ENCODE results near the gene NPW. TPM values are rescaled to one million over a fixed set of nuclear protein-coding genes. Genes with fewer than 3 reads are reported as not detected.

Gene NPW
- total and polyA plus RNA-seq, 9 of the 15 experiments (the other 6 are each of a cell fraction or from before 2014, with no cell fraction given) = 0.14 to 4.0 (median 2.6) TPM; not detected in 4

DNA sequence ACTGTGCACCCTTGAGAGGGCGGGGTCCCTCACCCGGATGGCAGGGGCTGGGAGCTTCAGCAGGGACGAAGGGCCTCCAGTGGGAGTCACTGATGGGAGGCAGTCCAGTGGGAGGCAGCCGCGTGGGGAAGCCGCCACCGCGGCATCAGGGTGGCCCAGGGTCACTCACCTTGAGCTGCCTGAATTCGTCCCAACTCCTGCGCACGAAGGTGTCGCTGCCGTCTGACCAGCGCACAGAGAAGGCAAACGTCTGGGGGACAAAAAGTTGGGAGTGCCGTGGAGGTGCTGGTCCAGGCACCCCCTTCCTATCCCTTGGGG, 38.9 kb upstream of the NPW start:
- no peak for FAIRE-seq
- H3K79me2 ChIP-seq (ENCODE audit: control insufficient read depth, insufficient read depth, low read length) = peaks cover 13% of the 10 kb centered on the region
- no peak overlapping the region for H3K27ac ChIP-seq (ENCODE audit: extremely low read depth, low read depth, low read length)
- peaks cover 6 to 84% of the 10 kb centered on the region in 2 experiments; a peak in 4 of 5 replicates for H3K4me1 ChIP-seq (replicated peaks in 1 of 2; ENCODE audit: control insufficient read depth in 2 of 2, insufficient read depth in 2 of 2, low read length in 2 of 2)
- BruUV-seq (replicated peaks) = no TSS peak
- no peak for ATAC-seq
- H3K9me1 ChIP-seq (ENCODE audit: control insufficient read depth, insufficient read depth, low read length) = no peaks in the 10 kb centered on the region
- H3K4me3 ChIP-seq = no peak overlapping the region
- ChIA-PET POLR2A (interaction anchor here (0.9 to 10.2 kb wide), 3 partner anchors 9 to 17 kb away, joined by 3 to 103 read pairs (median 16); partner anchors contain the start of genes RNF151, RPS2 and TBL3), CTCF (ENCODE audit: low intra/inter-chr PET ratio) (no interaction called here)
- H3K27me3 ChIP-seq (ENCODE audit: control insufficient read depth in 2 of 2, insufficient read depth in 2 of 2, low read length in 2 of 2) = no peaks in the 10 kb centered on the region
- no peaks in the 10 kb centered on the region for H4K20me1 ChIP-seq (replicated peaks; ENCODE audit: control insufficient read depth, insufficient read depth, low read length)
- H3K9me3 ChIP-seq (replicated peaks; ENCODE audit: control insufficient read depth, insufficient read depth, low read depth, low read length) = no peaks in the 10 kb centered on the region
- intact Hi-C loops (cut with micrococcal nuclease) (no loop called here), in situ Hi-C loops (cut with MboI) (no loop called here)
- no peak overlapping the region for H3K4me2 ChIP-seq (ENCODE audit: insufficient read depth, low read length)
- no peak for DNase-seq (ENCODE audit: extremely low read depth in 1 of 4, low spot score in 3 of 4)
- H3K36me3 ChIP-seq (ENCODE audit: control insufficient read depth, insufficient read depth, low read length) = peaks cover 44% of the 10 kb centered on the region; the same call in 2 of the 3 replicates
- H3K9ac ChIP-seq (ENCODE audit: insufficient read depth in 1 of 2, low read depth in 2 of 2, low read length in 2 of 2) = peak overlapping the region in 1 of 2 experiments; percentile 70; a peak in 2 of 4 replicates
- 43% methylated on average over 16 of the region's 16 CpGs for WGBS (ENCODE audit: insufficient coverage, low coverage, missing lambda C conversion rate)
- no peak overlapping the region for H2AFZ ChIP-seq (ENCODE audit: low read depth, low read length)
- TF ChIP-seq, protein P1, sequence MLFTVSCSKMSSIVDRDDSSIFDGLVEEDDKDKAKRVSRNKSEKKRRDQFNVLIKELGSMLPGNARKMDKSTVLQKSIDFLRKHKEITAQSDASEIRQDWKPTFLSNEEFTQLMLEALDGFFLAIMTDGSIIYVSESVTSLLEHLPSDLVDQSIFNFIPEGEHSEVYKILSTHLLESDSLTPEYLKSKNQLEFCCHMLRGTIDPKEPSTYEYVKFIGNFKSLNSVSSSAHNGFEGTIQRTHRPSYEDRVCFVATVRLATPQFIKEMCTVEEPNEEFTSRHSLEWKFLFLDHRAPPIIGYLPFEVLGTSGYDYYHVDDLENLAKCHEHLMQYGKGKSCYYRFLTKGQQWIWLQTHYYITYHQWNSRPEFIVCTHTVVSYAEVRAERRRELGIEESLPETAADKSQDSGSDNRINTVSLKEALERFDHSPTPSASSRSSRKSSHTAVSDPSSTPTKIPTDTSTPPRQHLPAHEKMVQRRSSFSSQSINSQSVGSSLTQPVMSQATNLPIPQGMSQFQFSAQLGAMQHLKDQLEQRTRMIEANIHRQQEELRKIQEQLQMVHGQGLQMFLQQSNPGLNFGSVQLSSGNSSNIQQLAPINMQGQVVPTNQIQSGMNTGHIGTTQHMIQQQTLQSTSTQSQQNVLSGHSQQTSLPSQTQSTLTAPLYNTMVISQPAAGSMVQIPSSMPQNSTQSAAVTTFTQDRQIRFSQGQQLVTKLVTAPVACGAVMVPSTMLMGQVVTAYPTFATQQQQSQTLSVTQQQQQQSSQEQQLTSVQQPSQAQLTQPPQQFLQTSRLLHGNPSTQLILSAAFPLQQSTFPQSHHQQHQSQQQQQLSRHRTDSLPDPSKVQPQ (CRISPR knock-in tag; IDR thresholded peaks at IDR 0.05; ENCODE audit: borderline replicate concordance) = no peak
- TF ChIP-seq MBD2 (IDR thresholded peaks at IDR 0.05; ENCODE audit: borderline replicate concordance, low read depth) = no peak
- TF ChIP-seq ARID2 (IDR thresholded peaks at IDR 0.05) = no peak
- no peak for TF ChIP-seq KAT2B (IDR thresholded peaks at IDR 0.05; ENCODE audit: low read depth, low read length)
- TF ChIP-seq, protein P2, sequence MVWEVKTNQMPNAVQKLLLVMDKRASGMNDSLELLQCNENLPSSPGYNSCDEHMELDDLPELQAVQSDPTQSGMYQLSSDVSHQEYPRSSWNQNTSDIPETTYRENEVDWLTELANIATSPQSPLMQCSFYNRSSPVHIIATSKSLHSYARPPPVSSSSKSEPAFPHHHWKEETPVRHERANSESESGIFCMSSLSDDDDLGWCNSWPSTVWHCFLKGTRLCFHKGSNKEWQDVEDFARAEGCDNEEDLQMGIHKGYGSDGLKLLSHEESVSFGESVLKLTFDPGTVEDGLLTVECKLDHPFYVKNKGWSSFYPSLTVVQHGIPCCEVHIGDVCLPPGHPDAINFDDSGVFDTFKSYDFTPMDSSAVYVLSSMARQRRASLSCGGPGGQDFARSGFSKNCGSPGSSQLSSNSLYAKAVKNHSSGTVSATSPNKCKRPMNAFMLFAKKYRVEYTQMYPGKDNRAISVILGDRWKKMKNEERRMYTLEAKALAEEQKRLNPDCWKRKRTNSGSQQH (CRISPR knock-in tag; IDR thresholded peaks at IDR 0.05) = no peak
- TF ChIP-seq POLR2A (conservative IDR thresholded peaks at IDR 0.05) = peak; percentile 32; the same call in 1 of the 2 replicates
- TF ChIP-seq TAF7 (tag; IDR thresholded peaks at IDR 0.05) = no peak
- TF ChIP-seq, protein P3, sequence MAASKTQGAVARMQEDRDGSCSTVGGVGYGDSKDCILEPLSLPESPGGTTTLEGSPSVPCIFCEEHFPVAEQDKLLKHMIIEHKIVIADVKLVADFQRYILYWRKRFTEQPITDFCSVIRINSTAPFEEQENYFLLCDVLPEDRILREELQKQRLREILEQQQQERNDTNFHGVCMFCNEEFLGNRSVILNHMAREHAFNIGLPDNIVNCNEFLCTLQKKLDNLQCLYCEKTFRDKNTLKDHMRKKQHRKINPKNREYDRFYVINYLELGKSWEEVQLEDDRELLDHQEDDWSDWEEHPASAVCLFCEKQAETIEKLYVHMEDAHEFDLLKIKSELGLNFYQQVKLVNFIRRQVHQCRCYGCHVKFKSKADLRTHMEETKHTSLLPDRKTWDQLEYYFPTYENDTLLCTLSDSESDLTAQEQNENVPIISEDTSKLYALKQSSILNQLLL (CRISPR knock-in tag; IDR thresholded peaks at IDR 0.05; ENCODE audit: borderline replicate concordance) = no peak
- TF ChIP-seq, protein P4, sequence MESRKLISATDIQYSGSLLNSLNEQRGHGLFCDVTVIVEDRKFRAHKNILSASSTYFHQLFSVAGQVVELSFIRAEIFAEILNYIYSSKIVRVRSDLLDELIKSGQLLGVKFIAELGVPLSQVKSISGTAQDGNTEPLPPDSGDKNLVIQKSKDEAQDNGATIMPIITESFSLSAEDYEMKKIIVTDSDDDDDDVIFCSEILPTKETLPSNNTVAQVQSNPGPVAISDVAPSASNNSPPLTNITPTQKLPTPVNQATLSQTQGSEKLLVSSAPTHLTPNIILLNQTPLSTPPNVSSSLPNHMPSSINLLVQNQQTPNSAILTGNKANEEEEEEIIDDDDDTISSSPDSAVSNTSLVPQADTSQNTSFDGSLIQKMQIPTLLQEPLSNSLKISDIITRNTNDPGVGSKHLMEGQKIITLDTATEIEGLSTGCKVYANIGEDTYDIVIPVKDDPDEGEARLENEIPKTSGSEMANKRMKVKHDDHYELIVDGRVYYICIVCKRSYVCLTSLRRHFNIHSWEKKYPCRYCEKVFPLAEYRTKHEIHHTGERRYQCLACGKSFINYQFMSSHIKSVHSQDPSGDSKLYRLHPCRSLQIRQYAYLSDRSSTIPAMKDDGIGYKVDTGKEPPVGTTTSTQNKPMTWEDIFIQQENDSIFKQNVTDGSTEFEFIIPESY (CRISPR knock-in tag; IDR thresholded peaks at IDR 0.05) = peak; percentile 90; the same call in 1 of the 2 replicates
- TF ChIP-seq NR2C2 (CRISPR knock-in tag; IDR thresholded peaks at IDR 0.05) = no peak
- TF ChIP-seq NR2C2 (tag; IDR thresholded peaks at IDR 0.05) = no peak
- TF ChIP-seq NR3C1 (CRISPR knock-in tag; IDR thresholded peaks at IDR 0.05) = no peak
- TF ChIP-seq, protein P5, sequence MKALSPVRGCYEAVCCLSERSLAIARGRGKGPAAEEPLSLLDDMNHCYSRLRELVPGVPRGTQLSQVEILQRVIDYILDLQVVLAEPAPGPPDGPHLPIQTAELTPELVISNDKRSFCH (CRISPR knock-in tag; IDR thresholded peaks at IDR 0.05) = no peak
- TF ChIP-seq, protein P5 (tag; IDR thresholded peaks at IDR 0.05) = no peak
- TF ChIP-seq PYGO2 (tag; IDR thresholded peaks at IDR 0.05) = no peak
- TF ChIP-seq CBX2 (IDR thresholded peaks at IDR 0.05; ENCODE audit: insufficient read depth, low read length, poor library complexity, severe bottlenecking) = no peak

Measured in K562 (cell line).